DND-41 (cell line): Measurements from ENCODE around the gene ABLIM3.

Experiments used
- ATAC-seq: fragments of 200-7000 bp; cut with Tn5 transposase; 3 replicates; pipeline ENCODE4 v1.9.1; 2021; ENCODE audit warnings: low read depth; ENCODE audit not compliant: insufficient read depth
- DNase-seq: peaks from one replicate; pipeline ENCODE4 v3.0.0-alpha.2; 2020
- H2AFZ ChIP-seq: 2 replicates; pipeline ENCODE4 v1.6.0; 2012; ENCODE audit warnings: low read depth, low read length
- H3K27ac ChIP-seq: 2 replicates; pipeline ENCODE4 v1.5.1; 2012; ENCODE audit warnings: low read length, inconsistent platforms
- H3K27me3 ChIP-seq: fragments of 200-600 bp; sonication (generic); 2 replicates; pipeline ENCODE4 v1.6.0; 2012; ENCODE audit warnings: low read length, mild to moderate bottlenecking, inconsistent platforms; ENCODE audit not compliant: insufficient read depth, poor library complexity
- H3K36me3 ChIP-seq: 2 replicates; pipeline ENCODE4 v1.5.1; 2012; ENCODE audit warnings: low read length, inconsistent platforms; ENCODE audit not compliant: insufficient read depth
- H3K4me1 ChIP-seq: 2 replicates; pipeline ENCODE4 v1.5.1; 2012; ENCODE audit warnings: mild to moderate bottlenecking, low read length; ENCODE audit not compliant: insufficient read depth
- H3K4me2 ChIP-seq: 2 replicates; pipeline ENCODE4 v1.6.0; 2012; ENCODE audit warnings: mild to moderate bottlenecking, moderate library complexity, low read length, inconsistent platforms; ENCODE audit not compliant: insufficient read depth
- H3K4me3 ChIP-seq, 2 experiments: fragments of 200-600 bp in 1 of 2; shearing (Covaris generic) in 1 of 2; 2 replicates each; pipeline ENCODE4 v1.5.1; 2012 to 2016; ENCODE audit warnings: inconsistent platforms in 2 of 2, low read length in 2 of 2, mild to moderate bottlenecking in 2 of 2, low read depth in 1 of 2, moderate library complexity in 1 of 2
- H3K79me2 ChIP-seq: 2 replicates; pipeline ENCODE4 v1.6.0; 2012; ENCODE audit warnings: low read length, inconsistent platforms; ENCODE audit not compliant: insufficient read depth
- H3K9ac ChIP-seq: 2 replicates; pipeline ENCODE4 v1.6.0; 2012; ENCODE audit warnings: low read depth, mild to moderate bottlenecking, inconsistent platforms, low read length, moderate library complexity
- H3K9me3 ChIP-seq: 2 replicates; pipeline ENCODE4 v1.5.1; 2012; ENCODE audit warnings: low read length, moderate library complexity, mild to moderate bottlenecking, inconsistent platforms; ENCODE audit not compliant: insufficient read depth, severe bottlenecking
- H4K20me1 ChIP-seq: 2 replicates; pipeline ENCODE4 v1.6.0; 2012; ENCODE audit warnings: low read length; ENCODE audit not compliant: insufficient read depth
- EZH2 ChIP-seq: IDR thresholded peaks from 3 replicates; pipeline ENCODE4 v1.6.1; 2012; ENCODE audit warnings: borderline replicate concordance, low read depth, mild to moderate bottlenecking, moderate library complexity, low read length, inconsistent platforms; ENCODE audit not compliant: severe bottlenecking
- TF ChIP-seq, protein P1 (sequence below): IDR thresholded peaks from 2 replicates; pipeline ENCODE4 v1.5.1; 2012; ENCODE audit warnings: borderline replicate concordance, low read length, moderate library complexity, mild to moderate bottlenecking; ENCODE audit not compliant: poor library complexity, severe bottlenecking; ENCODE audit errors: extremely low read depth

ABLIM3 gene

DNA sequence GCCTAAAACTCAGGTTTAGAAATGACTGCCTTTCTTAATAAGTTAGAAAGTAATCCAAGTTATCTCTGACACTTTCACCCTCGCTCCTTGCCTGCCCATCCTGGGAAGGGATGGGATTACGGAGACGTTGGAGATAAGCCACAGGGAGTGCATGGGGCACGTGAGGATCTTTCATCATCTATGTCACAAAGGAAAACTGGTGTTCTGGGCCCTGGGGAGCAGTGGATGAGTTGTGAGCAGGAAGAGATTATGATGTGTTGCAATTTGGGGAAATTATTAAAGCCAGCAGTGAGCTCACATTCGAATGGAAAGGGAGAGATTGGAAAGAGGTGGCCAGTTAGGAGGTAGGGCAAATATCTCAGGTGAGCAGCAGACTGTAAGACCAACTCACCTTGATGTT, 143.2 kb downstream of the ABLIM3 start:
- Histone ChIP-seq H4K20me1 (no peaks in the 10 kb centered on the region), H2AFZ (no peak overlapping the region), H3K27me3 (peaks cover 11% of the 10 kb centered on the region), H3K4me1 (no peaks in the 10 kb centered on the region), H3K9ac (no peak overlapping the region), H3K79me2 (no peaks in the 10 kb centered on the region), H3K27ac (no peak overlapping the region), H3K36me3 (no peaks in the 10 kb centered on the region), H3K9me3 (no peaks in the 10 kb centered on the region), H3K4me2 (no peak overlapping the region), H3K4me3 (no peak overlapping the region)
- no peak for DNase-seq
- TF ChIP-seq, protein P1, sequence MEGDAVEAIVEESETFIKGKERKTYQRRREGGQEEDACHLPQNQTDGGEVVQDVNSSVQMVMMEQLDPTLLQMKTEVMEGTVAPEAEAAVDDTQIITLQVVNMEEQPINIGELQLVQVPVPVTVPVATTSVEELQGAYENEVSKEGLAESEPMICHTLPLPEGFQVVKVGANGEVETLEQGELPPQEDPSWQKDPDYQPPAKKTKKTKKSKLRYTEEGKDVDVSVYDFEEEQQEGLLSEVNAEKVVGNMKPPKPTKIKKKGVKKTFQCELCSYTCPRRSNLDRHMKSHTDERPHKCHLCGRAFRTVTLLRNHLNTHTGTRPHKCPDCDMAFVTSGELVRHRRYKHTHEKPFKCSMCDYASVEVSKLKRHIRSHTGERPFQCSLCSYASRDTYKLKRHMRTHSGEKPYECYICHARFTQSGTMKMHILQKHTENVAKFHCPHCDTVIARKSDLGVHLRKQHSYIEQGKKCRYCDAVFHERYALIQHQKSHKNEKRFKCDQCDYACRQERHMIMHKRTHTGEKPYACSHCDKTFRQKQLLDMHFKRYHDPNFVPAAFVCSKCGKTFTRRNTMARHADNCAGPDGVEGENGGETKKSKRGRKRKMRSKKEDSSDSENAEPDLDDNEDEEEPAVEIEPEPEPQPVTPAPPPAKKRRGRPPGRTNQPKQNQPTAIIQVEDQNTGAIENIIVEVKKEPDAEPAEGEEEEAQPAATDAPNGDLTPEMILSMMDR: no peak
- TF ChIP-seq EZH2: no peak
- no peak for ATAC-seq

DNA sequence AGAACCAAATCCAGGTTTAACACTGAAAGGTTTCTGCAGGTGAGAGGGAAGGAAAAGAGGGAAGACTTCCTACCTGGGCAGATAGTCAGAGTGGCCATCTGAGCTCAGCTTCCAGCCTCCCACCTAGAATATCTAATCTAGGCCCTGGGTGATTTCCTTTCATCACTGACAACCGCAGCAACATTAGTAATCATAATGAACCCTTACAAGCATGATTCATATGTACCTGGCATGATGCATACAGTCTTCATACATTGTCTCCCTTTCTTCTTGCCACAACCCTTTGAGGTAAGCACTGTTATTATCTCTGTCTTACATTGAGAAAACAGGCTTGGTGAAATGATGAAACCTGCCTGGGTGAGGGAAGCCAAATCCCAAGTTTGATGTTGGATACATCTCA, 143.9 kb downstream of the ABLIM3 start:
- H3K4me1 ChIP-seq: no peaks in the 10 kb centered on the region
- H3K9ac ChIP-seq: no peak overlapping the region
- H3K79me2 ChIP-seq: no peaks in the 10 kb centered on the region
- H3K4me2 ChIP-seq: no peak overlapping the region
- TF ChIP-seq, protein P1: no peak
- no peak for TF ChIP-seq EZH2
- no peak overlapping the region for H2AFZ ChIP-seq
- H3K9me3 ChIP-seq: no peaks in the 10 kb centered on the region
- no peak for DNase-seq
- no peaks in the 10 kb centered on the region for H4K20me1 ChIP-seq
- no peak overlapping the region for H3K4me3 ChIP-seq
- H3K27ac ChIP-seq: no peak overlapping the region
- H3K27me3 ChIP-seq: peaks cover 11% of the 10 kb centered on the region
- H3K36me3 ChIP-seq: no peaks in the 10 kb centered on the region
- ATAC-seq: no peak

DNA sequence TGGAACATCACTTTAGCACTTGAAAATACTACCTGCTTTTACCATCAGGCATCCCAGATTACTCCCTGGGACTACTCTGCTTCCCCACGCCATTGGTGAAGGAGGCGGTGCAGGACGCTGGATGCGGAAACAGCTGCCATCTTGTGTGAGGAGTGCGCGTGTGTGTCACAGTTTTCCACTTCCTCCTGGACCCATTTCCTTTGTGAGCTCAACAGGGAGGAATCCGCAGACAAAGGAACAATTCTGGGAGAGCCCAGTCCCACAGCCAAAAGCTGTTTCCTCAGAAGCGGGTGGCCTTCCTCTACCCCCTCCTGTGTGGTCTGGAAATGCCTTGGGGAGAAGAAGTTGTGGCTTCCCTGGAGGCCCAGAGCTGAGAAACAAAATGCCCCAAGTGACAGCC, 147.1 kb downstream of the ABLIM3 start:
- no peak overlapping the region for H3K4me3 ChIP-seq
- H4K20me1 ChIP-seq: no peaks in the 10 kb centered on the region
- H3K4me1 ChIP-seq: no peaks in the 10 kb centered on the region
- no peak overlapping the region for H3K4me2 ChIP-seq
- no peaks in the 10 kb centered on the region for H3K9me3 ChIP-seq
- no peak overlapping the region for H3K27ac ChIP-seq
- TF ChIP-seq EZH2: no peak
- TF ChIP-seq, protein P1: no peak
- ATAC-seq: no peak
- no peak overlapping the region for H3K9ac ChIP-seq
- H3K27me3 ChIP-seq: peaks cover 19% of the 10 kb centered on the region
- H3K79me2 ChIP-seq: no peaks in the 10 kb centered on the region
- no peak for DNase-seq
- no peaks in the 10 kb centered on the region for H3K36me3 ChIP-seq
- H2AFZ ChIP-seq: no peak overlapping the region

DNA sequence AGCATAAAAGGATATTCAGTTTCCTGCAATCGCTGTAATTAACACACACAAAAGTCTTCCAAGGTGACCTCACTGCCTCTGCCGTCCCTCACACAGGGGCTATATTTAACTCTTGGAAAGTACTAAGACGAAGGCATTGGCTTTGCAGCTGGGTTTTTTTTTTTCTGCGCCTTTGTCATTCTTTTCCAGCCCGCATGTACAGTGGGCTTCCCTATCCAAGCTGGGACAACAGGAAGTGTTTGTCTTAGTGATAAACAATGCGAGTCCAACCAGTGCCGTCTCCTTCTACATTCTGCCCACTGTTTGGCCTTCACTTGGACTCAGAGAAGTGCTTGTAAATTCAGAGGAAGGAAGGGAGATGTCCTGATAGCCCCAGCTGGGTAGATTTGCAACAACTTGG, 148.0 kb downstream of the ABLIM3 start:
- DNase-seq: no peak
- no peaks in the 10 kb centered on the region for H3K4me1 ChIP-seq
- no peak for TF ChIP-seq EZH2
- TF ChIP-seq, protein P1: no peak

More for the DNA sequence above, 148.0 kb downstream of the ABLIM3 start:
- Histone ChIP-seq H4K20me1 (no peaks in the 10 kb centered on the region), H3K27ac (no peak overlapping the region), H3K4me2 (no peak overlapping the region), H3K27me3 (peaks cover 20% of the 10 kb centered on the region), H3K36me3 (no peaks in the 10 kb centered on the region), H3K4me3 (no peak overlapping the region), H3K9me3 (no peaks in the 10 kb centered on the region), H3K9ac (no peak overlapping the region), H3K79me2 (no peaks in the 10 kb centered on the region), H2AFZ (no peak overlapping the region)
- no peak for ATAC-seq
